GM18520 (cell line): ENCODE results near the gene TNRC6B.

Experiments used
- ATAC-seq: cut with Tn5 transposase; IDR thresholded peaks from one replicate; pipeline ENCODE4 v1.9.1; 2021; ENCODE audit not compliant: unreplicated experiment

Gene TNRC6B

GRCh38 chr22:40238425-40239344 is 61.0 kb downstream of the TNRC6B start:
- no peak for ATAC-seq

- no peak for ATAC-seq
Observed at GRCh38 chr22:40239345-40239683, 61.6 kb downstream of the TNRC6B start.

DNA sequence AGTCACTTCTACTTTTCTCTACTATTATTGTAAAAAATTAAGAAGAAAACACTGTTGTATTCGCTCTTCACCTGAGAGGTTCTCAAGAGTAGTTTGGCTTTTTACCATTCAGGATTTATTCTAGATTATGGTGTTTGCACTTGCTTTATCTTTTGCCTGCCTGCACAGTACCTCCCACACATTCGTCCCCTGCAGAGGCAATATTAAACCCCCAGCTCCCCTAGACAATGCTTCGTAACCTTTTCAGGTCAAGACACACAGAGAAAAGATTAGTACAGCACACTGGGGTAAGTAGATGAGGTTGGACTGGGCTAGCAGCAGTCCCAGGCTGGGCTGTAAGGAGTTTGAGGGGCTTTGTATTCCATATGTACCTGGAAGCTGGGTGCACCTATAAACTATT is 62.4 kb downstream of the TNRC6B start:
- ATAC-seq, result no peak

DNA sequence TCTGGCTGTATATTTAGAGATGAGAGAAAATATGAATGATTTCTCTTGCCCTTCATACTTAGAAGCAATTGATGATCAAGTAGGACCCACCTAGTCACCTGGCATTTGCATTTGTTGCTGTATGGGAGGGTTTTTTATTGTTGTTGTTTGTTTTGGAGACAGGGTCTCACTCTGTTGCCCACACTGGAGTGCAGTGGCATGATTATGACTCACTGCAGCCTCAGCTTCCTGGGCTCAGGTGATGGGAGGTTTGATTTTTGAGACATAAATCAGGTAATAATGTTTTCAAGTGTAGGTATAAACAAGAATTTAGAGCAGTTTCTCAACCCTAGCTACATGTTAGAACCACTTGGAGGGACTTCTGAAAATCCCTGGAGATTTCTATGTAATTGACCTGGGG is 63.0 kb downstream of the TNRC6B start:
- ATAC-seq, result no peak

DNA sequence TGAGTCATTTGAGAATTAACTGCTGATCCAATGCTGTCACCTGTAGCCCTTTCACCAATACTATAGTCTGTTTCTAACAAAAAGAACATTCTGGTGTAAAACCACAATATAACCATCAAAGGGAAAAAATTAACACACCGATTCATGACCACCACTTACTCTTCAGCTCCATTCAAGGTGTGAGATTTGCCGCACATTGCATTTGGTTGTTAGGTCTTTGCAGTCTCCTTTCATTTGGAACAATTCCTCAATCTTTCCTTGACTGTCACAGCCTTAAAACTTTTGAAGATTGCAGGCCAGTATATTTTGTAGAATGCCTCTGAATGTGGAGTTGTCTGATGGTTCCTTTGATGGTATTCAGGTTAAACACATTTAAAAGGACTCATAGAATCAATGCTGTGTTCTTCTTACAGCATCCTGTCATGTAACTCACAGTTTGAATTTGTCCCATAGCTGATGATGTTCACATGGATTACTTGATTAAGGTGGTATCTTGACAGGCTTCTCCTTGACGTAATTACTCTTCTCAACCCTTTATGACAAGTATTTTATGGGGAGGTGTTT is 63.6 kb downstream of the TNRC6B start:
- ATAC-seq, result no peak

DNA sequence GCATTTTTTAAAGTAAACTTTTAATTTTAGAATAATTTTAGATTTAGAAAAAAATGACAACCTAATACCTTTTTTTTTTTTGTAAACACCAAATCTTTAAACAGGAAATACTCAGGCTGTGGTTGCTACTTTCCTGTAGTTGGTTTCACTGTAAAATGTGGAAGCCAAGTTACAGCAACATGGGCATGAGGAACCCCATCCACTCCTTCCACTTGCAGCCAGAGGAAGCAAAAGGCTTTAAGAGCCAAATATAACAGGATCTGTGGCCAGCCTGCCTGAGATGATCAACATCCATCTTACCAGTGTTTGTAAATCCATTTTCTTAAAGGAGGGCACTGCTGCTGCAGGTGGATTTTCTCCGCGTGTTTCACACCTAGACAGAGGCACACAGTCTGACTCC is 66.2 kb downstream of the TNRC6B start:
- no peak for ATAC-seq

DNA sequence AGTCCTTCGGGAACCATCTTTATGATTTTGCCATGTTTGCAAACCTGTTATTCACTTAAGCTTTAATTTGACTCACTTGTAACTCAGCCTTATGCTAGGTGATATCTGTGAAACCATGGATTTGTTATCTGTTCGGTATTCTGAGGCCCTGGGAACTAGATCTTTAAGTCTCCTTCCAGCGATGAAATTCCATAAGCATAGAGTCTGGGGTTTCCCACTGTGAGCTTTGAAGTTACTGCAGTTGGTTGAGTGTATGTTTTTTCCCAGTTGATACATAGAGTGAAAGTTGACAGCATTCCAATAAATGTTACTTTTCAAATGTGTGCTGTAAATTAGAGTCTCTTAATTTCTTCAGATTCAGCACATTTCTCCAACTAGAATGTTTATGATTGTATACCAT is 66.9 kb downstream of the TNRC6B start:
- ATAC-seq, result no peak

- no peak for ATAC-seq
Observed at GRCh38 chr22:40247976-40248375, 70.3 kb downstream of the TNRC6B start.

- ATAC-seq, result no peak
Observed at GRCh38 chr22:40249286-40249685, 71.6 kb downstream of the TNRC6B start.

DNA sequence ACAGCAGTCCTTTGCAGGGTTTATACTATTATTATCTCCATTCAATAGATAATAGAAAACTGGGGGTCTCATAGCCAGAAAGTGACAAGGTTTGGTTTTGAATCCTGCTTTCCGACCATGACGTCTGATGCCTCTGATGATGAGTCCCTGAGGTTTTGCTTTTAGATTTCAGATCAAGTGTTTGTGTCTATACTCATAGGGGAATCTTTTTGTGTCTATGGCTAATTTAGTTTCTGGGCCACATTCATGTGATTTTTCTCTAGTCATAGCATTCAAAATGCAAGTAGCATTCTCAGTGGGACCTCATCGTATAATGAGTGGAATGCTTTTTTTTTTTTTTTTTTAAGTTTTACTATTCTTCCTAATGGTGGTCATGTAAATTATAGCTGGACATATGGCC is 72.9 kb downstream of the TNRC6B start:
- ATAC-seq, result no peak

- ATAC-seq, result no peak
Observed at GRCh38 chr22:40251106-40251505, 73.4 kb downstream of the TNRC6B start.

GRCh38 chr22:40252146-40252545 is 74.4 kb downstream of the TNRC6B start:
- ATAC-seq, result no peak

DNA sequence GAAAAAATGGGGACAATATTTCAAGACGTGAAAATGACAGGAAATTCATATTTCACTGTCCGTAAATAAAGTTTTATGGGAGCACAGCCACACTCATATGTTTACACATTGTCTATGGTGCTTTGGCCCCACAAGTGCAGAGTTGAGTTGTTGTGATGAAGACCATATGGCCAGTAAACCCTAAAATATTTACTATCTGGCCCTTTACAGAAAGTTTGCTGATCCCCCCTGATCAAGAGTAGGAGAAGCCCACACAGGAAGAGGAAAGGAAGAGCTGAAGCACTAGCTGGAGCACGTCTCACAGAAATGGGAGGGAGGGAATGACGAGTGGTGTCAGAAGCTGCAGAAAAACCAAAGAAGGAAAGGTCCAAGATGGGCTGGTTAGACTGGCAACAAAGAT is 78.8 kb downstream of the TNRC6B start:
- ATAC-seq, result no peak

DNA sequence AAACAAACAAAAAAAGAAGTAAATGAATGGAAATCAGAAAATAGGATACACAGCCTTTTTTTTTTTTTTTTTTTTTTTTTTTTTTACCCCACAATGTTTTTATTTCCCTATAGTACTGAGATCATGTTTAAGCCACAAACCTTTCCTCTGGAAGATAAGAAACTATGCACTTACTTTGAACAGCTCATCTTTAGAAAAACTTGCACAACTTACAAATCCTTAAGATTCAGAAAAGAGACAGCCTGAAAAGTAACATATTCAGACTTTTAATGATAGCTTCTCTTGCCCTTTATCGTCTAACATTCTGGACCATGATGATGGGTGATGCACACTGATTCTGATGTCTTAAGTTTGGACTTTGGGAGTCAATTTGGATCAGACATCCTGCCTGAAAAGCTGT is 80.3 kb downstream of the TNRC6B start:
- ATAC-seq, result no peak

DNA sequence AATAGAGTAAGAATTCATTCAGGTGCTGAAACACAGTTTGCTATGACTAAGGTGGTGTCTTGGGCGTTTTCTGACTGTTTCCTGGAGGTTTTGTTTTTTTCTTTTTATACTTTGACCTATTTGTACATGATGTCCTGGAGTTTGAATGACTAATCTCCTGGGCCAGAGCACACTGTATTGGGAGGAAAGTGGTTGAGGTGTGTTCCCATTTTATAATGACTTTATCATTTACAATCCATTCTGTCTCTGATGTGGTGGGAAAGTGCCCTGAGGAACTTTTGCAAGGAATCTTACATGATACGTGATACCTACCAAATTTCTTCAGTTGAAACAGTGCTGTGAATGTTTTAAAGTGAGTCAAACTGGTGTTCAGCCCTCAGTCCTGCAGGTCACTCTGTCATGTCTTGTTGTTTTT is 80.8 kb downstream of the TNRC6B start:
- ATAC-seq, result no peak

GRCh38 chr22:40261783-40262182 is 84.1 kb downstream of the TNRC6B start:
- ATAC-seq, result no peak

GRCh38 chr22:40263191-40263590 is 85.5 kb downstream of the TNRC6B start:
- no peak for ATAC-seq

DNA sequence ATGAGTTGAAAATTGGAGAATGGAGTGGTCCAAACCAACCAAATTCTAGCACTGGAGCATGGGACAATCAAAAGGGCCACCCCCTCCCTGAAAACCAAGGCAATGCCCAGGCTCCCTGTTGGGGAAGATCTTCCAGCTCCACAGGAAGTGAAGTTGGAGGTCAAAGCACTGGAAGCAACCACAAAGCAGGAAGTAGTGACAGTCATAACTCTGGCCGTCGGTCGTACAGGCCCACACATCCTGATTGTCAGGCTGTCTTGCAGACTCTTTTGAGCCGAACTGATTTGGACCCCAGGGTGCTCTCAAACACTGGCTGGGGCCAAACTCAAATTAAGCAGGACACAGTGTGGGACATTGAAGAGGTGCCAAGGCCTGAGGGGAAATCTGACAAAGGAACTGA is 88.1 kb downstream of the TNRC6B start:
- ATAC-seq, result no peak

- ATAC-seq, result no peak
Observed at GRCh38 chr22:40270031-40270430, 92.3 kb downstream of the TNRC6B start.

- ATAC-seq, result no peak
Observed at GRCh38 chr22:40270748-40271373, 93.1 kb downstream of the TNRC6B start.

- no peak for ATAC-seq
Observed at GRCh38 chr22:40271440-40271839, 93.7 kb downstream of the TNRC6B start.

DNA sequence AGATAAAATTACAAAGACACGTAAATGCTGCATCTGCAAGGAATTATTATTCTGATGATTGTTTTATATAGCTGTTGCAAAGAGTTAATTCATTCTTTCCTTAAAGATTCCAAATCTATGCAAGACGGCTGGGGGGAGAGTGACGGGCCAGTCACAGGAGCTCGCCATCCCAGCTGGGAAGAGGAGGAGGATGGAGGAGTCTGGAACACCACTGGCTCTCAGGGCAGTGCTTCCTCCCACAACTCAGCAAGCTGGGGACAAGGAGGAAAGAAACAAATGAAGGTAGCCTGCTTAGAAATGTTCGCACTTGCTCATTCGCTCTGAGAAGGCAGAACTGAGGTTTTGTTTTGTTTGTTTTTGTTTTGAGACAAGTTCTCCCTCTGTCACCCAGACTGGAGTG is 95.6 kb downstream of the TNRC6B start:
- no peak for ATAC-seq
